SKM-1 (cell line): ENCODE results near the gene NUDT9.

ENCODE experiments used
- DNase-seq: peaks from one replicate; lab custom pipeline; 2025; ENCODE audit not compliant: unreplicated experiment; lab: John Stamatoyannopoulos, UW

NUDT9 gene

DNA sequence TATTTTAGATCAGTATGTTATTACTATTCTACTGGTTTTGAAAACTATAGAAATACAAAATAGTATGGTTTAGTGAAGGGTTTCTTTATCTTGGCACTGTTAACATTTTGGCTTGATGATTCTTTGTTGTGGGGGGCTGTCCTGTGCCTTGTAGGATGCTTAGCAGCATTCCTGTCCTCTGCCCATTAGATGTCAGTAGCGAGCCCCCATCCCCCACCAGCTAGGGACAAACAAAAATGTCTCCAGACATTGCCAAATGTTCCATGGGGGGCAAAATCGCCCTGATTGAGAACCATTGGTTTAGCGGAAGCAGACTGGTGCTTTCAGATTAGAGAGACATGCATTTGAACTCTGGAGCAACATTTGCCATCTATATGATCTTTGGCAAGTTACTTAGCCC is 83.5 kb downstream of the NUDT9 start:
- no peak for DNase-seq

DNA sequence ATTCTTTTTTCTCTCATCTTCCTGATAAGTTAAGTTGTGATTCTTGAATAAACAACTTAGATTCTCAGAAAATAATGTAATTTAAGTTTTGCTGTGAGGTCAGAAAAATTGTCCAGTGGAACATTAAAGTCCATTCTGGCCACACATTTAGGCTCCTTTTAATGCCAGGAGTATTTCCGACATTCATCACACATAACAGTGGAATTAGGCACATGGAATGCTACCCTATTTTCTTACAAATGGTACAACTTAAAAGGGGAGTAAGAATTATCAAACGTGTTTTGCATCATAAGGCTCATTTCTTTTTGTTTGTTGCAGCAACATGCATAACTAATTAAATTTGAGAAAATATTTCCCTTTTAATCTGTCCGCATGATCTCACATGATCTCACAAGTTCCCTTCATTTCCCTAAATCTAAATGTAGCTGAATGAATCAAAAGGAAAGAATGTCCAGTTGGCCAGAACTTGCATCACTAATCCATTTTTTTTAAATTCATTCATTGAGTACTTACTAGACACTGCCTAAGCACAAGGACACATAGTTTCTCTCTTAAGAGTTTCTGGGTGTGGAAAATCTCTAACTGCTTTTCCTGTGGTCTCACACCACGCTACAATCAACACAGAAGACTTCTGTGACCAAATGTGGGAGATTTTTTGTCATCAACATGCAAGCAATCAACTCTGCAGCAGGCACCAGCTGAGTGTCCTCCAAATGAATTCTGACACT is 84.8 kb downstream of the NUDT9 start:
- DNase-seq, result no peak
